ENCODE measurements around the gene KLF15. TPM values are rescaled to one million over a fixed set of nuclear protein-coding genes. Genes with fewer than 3 reads are reported as not detected.

The KLF15 gene
- total and polyA plus RNA-seq, 2 experiments from 2014 or later, result 3.5 to 19.8 TPM

DNA sequence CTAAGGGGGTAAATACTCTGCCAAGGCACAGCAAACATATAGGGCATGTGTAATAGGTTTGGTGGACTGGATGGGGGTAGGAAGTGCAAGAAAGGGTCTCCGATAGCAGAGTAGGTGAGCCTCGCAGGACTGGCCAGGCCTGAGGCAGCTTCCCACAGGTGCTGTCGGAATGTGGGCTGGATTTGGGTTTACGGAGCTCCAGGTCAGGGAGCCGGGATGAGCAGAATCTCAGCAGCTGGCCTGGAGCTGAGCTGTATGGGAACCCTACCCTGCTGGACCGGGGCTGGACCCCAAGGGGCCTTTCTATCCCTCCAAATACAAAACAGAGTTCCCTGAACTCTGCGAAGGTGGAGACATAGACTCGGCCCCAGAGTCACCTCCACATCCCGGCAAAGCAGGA, 15.0 kb downstream of the KLF15 start (continued):
- TF ChIP-seq, protein P1, sequence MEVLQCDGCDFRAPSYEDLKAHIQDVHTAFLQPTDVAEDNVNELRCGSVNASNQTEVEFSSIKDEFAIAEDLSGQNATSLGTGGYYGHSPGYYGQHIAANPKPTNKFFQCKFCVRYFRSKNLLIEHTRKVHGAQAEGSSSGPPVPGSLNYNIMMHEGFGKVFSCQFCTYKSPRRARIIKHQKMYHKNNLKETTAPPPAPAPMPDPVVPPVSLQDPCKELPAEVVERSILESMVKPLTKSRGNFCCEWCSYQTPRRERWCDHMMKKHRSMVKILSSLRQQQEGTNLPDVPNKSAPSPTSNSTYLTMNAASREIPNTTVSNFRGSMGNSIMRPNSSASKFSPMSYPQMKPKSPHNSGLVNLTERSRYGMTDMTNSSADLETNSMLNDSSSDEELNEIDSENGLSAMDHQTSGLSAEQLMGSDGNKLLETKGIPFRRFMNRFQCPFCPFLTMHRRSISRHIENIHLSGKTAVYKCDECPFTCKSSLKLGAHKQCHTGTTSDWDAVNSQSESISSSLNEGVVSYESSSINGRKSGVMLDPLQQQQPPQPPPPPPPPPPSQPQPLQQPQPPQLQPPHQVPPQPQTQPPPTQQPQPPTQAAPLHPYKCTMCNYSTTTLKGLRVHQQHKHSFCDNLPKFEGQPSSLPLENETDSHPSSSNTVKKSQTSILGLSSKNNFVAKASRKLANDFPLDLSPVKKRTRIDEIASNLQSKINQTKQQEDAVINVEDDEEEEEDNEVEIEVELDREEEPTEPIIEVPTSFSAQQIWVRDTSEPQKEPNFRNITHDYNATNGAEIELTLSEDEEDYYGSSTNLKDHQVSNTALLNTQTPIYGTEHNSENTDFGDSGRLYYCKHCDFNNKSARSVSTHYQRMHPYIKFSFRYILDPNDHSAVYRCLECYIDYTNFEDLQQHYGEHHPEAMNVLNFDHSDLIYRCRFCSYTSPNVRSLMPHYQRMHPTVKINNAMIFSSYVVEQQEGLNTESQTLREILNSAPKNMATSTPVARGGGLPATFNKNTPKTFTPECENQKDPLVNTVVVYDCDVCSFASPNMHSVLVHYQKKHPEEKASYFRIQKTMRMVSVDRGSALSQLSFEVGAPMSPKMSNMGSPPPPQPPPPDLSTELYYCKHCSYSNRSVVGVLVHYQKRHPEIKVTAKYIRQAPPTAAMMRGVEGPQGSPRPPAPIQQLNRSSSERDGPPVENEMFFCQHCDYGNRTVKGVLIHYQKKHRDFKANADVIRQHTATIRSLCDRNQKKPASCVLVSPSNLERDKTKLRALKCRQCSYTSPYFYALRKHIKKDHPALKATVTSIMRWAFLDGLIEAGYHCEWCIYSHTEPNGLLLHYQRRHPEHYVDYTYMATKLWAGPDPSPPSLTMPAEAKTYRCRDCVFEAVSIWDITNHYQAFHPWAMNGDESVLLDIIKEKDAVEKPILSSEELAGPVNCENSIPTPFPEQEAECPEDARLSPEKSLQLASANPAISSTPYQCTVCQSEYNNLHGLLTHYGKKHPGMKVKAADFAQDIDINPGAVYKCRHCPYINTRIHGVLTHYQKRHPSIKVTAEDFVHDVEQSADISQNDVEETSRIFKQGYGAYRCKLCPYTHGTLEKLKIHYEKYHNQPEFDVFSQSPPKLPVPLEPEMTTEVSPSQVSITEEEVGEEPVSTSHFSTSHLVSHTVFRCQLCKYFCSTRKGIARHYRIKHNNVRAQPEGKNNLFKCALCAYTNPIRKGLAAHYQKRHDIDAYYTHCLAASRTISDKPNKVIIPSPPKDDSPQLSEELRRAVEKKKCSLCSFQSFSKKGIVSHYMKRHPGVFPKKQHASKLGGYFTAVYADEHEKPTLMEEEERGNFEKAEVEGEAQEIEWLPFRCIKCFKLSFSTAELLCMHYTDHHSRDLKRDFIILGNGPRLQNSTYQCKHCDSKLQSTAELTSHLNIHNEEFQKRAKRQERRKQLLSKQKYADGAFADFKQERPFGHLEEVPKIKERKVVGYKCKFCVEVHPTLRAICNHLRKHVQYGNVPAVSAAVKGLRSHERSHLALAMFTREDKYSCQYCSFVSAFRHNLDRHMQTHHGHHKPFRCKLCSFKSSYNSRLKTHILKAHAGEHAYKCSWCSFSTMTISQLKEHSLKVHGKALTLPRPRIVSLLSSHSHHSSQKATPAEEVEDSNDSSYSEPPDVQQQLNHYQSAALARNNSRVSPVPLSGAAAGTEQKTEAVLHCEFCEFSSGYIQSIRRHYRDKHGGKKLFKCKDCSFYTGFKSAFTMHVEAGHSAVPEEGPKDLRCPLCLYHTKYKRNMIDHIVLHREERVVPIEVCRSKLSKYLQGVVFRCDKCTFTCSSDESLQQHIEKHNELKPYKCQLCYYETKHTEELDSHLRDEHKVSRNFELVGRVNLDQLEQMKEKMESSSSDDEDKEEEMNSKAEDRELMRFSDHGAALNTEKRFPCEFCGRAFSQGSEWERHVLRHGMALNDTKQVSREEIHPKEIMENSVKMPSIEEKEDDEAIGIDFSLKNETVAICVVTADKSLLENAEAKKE (CRISPR knock-in tag; IDR thresholded peaks at IDR 0.05), result no peak
- TF ChIP-seq CREB1 (CRISPR knock-in tag; IDR thresholded peaks at IDR 0.05; ENCODE audit: low read depth), result no peak
- TF ChIP-seq, protein P2, sequence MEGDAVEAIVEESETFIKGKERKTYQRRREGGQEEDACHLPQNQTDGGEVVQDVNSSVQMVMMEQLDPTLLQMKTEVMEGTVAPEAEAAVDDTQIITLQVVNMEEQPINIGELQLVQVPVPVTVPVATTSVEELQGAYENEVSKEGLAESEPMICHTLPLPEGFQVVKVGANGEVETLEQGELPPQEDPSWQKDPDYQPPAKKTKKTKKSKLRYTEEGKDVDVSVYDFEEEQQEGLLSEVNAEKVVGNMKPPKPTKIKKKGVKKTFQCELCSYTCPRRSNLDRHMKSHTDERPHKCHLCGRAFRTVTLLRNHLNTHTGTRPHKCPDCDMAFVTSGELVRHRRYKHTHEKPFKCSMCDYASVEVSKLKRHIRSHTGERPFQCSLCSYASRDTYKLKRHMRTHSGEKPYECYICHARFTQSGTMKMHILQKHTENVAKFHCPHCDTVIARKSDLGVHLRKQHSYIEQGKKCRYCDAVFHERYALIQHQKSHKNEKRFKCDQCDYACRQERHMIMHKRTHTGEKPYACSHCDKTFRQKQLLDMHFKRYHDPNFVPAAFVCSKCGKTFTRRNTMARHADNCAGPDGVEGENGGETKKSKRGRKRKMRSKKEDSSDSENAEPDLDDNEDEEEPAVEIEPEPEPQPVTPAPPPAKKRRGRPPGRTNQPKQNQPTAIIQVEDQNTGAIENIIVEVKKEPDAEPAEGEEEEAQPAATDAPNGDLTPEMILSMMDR (conservative IDR thresholded peaks at IDR 0.05; ENCODE audit: low read depth in 2 of 2), result no peak
- TF ChIP-seq, protein P3, sequence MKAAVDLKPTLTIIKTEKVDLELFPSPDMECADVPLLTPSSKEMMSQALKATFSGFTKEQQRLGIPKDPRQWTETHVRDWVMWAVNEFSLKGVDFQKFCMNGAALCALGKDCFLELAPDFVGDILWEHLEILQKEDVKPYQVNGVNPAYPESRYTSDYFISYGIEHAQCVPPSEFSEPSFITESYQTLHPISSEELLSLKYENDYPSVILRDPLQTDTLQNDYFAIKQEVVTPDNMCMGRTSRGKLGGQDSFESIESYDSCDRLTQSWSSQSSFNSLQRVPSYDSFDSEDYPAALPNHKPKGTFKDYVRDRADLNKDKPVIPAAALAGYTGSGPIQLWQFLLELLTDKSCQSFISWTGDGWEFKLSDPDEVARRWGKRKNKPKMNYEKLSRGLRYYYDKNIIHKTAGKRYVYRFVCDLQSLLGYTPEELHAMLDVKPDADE (IDR thresholded peaks at IDR 0.05), result no peak

DNA sequence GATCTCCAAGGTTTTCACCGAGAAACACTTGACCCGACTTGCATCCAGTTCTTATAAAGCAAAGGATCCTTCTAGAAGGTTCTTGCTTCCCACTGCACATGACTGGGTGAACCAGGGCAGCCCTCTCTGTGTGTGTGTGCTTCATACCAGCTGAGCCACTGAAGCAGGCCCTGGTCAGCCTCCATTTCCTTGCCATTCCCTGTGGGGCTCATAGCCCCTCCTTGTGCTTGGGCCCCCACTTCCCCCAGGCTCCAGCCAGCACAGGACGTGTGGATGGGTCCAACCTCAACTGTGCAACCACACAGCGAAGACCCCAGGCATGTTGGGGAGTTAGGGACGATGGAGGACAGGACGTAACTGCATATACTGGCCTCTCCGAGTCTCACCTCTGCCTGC, 15.5 kb downstream of the KLF15 start:
- DNase-seq (ENCODE audit: low spot score) (no peak), ATAC-seq (no peak)
- no peak overlapping the region for H3K27ac ChIP-seq (ENCODE audit: low read depth)
- H3K4me3 ChIP-seq, result no peak overlapping the region
- H3K27ac Mint-ChIP-seq, result no peak overlapping the region; the same call in 1 of the 2 replicates
- no peaks in the 10 kb centered on the region for H3K9me2 ChIP-seq (ENCODE audit: insufficient read depth)
- no peaks in the 10 kb centered on the region for H3K36me3 ChIP-seq (ENCODE audit: insufficient read depth)
- no peaks in the 10 kb centered on the region for H3F3A ChIP-seq (replicated peaks; ENCODE audit: low read depth)
- H3K4me2 ChIP-seq, result no peak overlapping the region
- H2AFZ ChIP-seq, result no peak overlapping the region
- no peaks in the 10 kb centered on the region for H3K79me2 ChIP-seq (replicated peaks; ENCODE audit: insufficient read depth)
- no peak overlapping the region for H3K4me3 Mint-ChIP-seq
- no peaks in the 10 kb centered on the region for H4K20me1 ChIP-seq (replicated peaks; ENCODE audit: insufficient read depth)
- H3K27me3 Mint-ChIP-seq (ENCODE audit: insufficient read depth, low read depth, poor library complexity), result peaks cover 19% of the 10 kb centered on the region
- peaks cover 7% of the 10 kb centered on the region; the same call in 2 of the 3 replicates for H3K36me3 Mint-ChIP-seq (ENCODE audit: low read depth)
- H3K27me3 ChIP-seq (ENCODE audit: insufficient read depth), result no peaks in the 10 kb centered on the region
- no peaks in the 10 kb centered on the region for H3K4me1 ChIP-seq (ENCODE audit: insufficient read depth)
- peaks cover 3% of the 10 kb centered on the region for H3K4me1 Mint-ChIP-seq
- H3K9me3 Mint-ChIP-seq, result no peaks in the 10 kb centered on the region
- TF ChIP-seq ZNF114 (CRISPR knock-in tag; IDR thresholded peaks at IDR 0.05) (no peak), JUNB (IDR thresholded peaks at IDR 0.05; ENCODE audit: unreplicated experiment) (no peak), ZNF331 (CRISPR knock-in tag; IDR thresholded peaks at IDR 0.05; ENCODE audit: low read depth) (no peak), EZH2phosphoT487 (IDR thresholded peaks at IDR 0.05; ENCODE audit: unreplicated experiment) (no peak)
- TF ChIP-seq, protein P4, sequence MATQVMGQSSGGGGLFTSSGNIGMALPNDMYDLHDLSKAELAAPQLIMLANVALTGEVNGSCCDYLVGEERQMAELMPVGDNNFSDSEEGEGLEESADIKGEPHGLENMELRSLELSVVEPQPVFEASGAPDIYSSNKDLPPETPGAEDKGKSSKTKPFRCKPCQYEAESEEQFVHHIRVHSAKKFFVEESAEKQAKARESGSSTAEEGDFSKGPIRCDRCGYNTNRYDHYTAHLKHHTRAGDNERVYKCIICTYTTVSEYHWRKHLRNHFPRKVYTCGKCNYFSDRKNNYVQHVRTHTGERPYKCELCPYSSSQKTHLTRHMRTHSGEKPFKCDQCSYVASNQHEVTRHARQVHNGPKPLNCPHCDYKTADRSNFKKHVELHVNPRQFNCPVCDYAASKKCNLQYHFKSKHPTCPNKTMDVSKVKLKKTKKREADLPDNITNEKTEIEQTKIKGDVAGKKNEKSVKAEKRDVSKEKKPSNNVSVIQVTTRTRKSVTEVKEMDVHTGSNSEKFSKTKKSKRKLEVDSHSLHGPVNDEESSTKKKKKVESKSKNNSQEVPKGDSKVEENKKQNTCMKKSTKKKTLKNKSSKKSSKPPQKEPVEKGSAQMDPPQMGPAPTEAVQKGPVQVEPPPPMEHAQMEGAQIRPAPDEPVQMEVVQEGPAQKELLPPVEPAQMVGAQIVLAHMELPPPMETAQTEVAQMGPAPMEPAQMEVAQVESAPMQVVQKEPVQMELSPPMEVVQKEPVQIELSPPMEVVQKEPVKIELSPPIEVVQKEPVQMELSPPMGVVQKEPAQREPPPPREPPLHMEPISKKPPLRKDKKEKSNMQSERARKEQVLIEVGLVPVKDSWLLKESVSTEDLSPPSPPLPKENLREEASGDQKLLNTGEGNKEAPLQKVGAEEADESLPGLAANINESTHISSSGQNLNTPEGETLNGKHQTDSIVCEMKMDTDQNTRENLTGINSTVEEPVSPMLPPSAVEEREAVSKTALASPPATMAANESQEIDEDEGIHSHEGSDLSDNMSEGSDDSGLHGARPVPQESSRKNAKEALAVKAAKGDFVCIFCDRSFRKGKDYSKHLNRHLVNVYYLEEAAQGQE (IDR thresholded peaks at IDR 0.05; ENCODE audit: unreplicated experiment), result no peak
